ENCODE measurements around the gene NPC1.

DNA sequence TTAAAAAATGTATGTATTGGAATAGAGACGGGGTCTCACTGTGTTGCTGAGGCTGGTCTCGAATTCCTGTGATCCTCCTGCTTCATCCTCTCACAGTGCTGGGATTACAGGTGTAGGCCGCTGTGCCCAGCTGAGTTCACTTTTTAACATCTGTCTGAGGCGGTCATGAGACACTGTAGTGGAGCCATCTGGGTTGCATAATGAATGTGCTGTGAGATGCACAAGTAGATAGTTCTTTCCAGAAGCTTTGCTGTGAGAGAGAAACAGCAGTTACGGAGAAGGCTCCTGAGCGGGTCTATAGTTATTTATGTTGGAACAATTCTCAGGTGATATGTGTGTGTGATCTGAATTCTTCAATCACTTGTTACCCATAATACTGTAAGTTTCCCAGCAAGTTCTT lies 79.9 kb downstream of the NPC1 start:
- TF ChIP-seq, protein P1, sequence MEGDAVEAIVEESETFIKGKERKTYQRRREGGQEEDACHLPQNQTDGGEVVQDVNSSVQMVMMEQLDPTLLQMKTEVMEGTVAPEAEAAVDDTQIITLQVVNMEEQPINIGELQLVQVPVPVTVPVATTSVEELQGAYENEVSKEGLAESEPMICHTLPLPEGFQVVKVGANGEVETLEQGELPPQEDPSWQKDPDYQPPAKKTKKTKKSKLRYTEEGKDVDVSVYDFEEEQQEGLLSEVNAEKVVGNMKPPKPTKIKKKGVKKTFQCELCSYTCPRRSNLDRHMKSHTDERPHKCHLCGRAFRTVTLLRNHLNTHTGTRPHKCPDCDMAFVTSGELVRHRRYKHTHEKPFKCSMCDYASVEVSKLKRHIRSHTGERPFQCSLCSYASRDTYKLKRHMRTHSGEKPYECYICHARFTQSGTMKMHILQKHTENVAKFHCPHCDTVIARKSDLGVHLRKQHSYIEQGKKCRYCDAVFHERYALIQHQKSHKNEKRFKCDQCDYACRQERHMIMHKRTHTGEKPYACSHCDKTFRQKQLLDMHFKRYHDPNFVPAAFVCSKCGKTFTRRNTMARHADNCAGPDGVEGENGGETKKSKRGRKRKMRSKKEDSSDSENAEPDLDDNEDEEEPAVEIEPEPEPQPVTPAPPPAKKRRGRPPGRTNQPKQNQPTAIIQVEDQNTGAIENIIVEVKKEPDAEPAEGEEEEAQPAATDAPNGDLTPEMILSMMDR (IDR thresholded peaks at IDR 0.05) = no peak
- TF ChIP-seq TCF7L2 (IDR thresholded peaks at IDR 0.05; ENCODE audit: low read depth, low read length) (no peak), SIN3A (IDR thresholded peaks at IDR 0.05; ENCODE audit: borderline replicate concordance, insufficient read depth, low read depth, low read length) (no peak), POLR2AphosphoS5 (IDR thresholded peaks at IDR 0.05; ENCODE audit: low read depth, low read length) (no peak), REST (IDR thresholded peaks at IDR 0.05; ENCODE audit: insufficient read depth in 1 of 2, low read depth in 2 of 2, low read length in 1 of 2) (no peak)

Measured in Panc1 (cell line).